GM18873 (cell line): ENCODE data around the gene MARCHF9.
A peak's percentile ranks its signal among the peaks of the same experiment; 100 is the strongest.

ENCODE experiments used
- ATAC-seq: cut with Tn5 transposase; IDR thresholded peaks from one replicate; pipeline ENCODE4 v1.9.1; 2021; ENCODE audit warnings: mild to moderate bottlenecking, moderate library complexity, moderate number of reproducible peaks; ENCODE audit not compliant: unreplicated experiment, low FRiP score

The MARCHF9 gene

GRCh38 chr12:57782608-57783465 is 27.9 kb downstream of the MARCHF9 start, which contains the start of gene TSFM:
Gene TSFM, plus strand, starts transcription at chr12:57782787. Its CDS starts 15 bp downstream, at chr12:57782802.
- peak; percentile 67 for ATAC-seq

GRCh38 chr12:57783466-57783801 is 28.5 kb downstream of the MARCHF9 start:
- no peak for ATAC-seq

GRCh38 chr12:57783861-57784260 is 29.0 kb downstream of the MARCHF9 start:
- no peak for ATAC-seq

GRCh38 chr12:57793920-57794319 is 39.0 kb downstream of the MARCHF9 start:
- ATAC-seq = no peak

GRCh38 chr12:57795354-57795753 is 40.5 kb downstream of the MARCHF9 start:
- no peak for ATAC-seq

- no peak for ATAC-seq
Measured at GRCh38 chr12:57796996-57797395, 42.1 kb downstream of the MARCHF9 start.

- ATAC-seq = no peak
Measured at GRCh38 chr12:57797933-57798332, 43.0 kb downstream of the MARCHF9 start.

GRCh38 chr12:57800965-57801364 is 46.1 kb downstream of the MARCHF9 start:
- no peak for ATAC-seq

GRCh38 chr12:57802607-57803006 is 47.7 kb downstream of the MARCHF9 start:
- ATAC-seq = no peak

GRCh38 chr12:57803319-57803893 is 48.5 kb downstream of the MARCHF9 start:
- ATAC-seq = no peak

- no peak for ATAC-seq
Measured at GRCh38 chr12:57806677-57807076, 51.8 kb downstream of the MARCHF9 start.

- ATAC-seq = no peak
Measured at GRCh38 chr12:57807285-57807684, 52.4 kb downstream of the MARCHF9 start.

GRCh38 chr12:57808351-57808750 is 53.4 kb downstream of the MARCHF9 start:
- ATAC-seq = no peak

- ATAC-seq = no peak
Measured at GRCh38 chr12:57809425-57809824, 54.5 kb downstream of the MARCHF9 start.
